HG03378 (cell line): ENCODE data around the gene FLII.

Experiments
- ATAC-seq: cut with Tn5 transposase; IDR thresholded peaks from one replicate; pipeline ENCODE4 v1.9.1; 2021; ENCODE audit warnings: mild to moderate bottlenecking, moderate library complexity; ENCODE audit not compliant: unreplicated experiment

FLII gene

GRCh38 chr17:18245038-18245776 is 13.3 kb downstream of the FLII start:
- no peak for ATAC-seq

- no peak for ATAC-seq
Observed at GRCh38 chr17:18241229-18241871, 17.2 kb downstream of the FLII start.

- ATAC-seq = no peak
Observed at GRCh38 chr17:18240449-18240848, 18.1 kb downstream of the FLII start.

- no peak for ATAC-seq
Observed at GRCh38 chr17:18238299-18238698, 20.2 kb downstream of the FLII start.

- ATAC-seq = no peak
Observed at GRCh38 chr17:18237461-18237860, 21.1 kb downstream of the FLII start.

GRCh38 chr17:18236494-18236893 is 22.0 kb downstream of the FLII start:
- ATAC-seq = no peak

- ATAC-seq = no peak
Observed at GRCh38 chr17:18235743-18236256, 22.7 kb downstream of the FLII start.

GRCh38 chr17:18234853-18235380 is 23.6 kb downstream of the FLII start:
- no peak for ATAC-seq

GRCh38 chr17:18233803-18234518 is 24.6 kb downstream of the FLII start:
- ATAC-seq = no peak

- no peak for ATAC-seq
Observed at GRCh38 chr17:18231164-18231563, 27.4 kb downstream of the FLII start.

- no peak for ATAC-seq
Observed at GRCh38 chr17:18230288-18231141, 28.0 kb downstream of the FLII start.

GRCh38 chr17:18229771-18230170 is 28.8 kb downstream of the FLII start:
- no peak for ATAC-seq

GRCh38 chr17:18229254-18229653 is 29.3 kb downstream of the FLII start:
- no peak for ATAC-seq

GRCh38 chr17:18228176-18228682 is 30.3 kb downstream of the FLII start:
- ATAC-seq = no peak

GRCh38 chr17:18227635-18228034 is 30.9 kb downstream of the FLII start:
- no peak for ATAC-seq

- no peak for ATAC-seq
Observed at GRCh38 chr17:18226284-18226945, 32.1 kb downstream of the FLII start.

GRCh38 chr17:18225642-18226283 is 32.8 kb downstream of the FLII start:
- no peak for ATAC-seq

GRCh38 chr17:18225121-18225641 is 33.4 kb downstream of the FLII start, which contains the start of gene LLGL1:
TSS of gene LLGL1 (plus strand) at chr17:18225635. CDS start at chr17:18225683, 48 bp downstream.
- ATAC-seq = no peak
